GM12878 (cell line): ENCODE data around the gene FNDC11. TPM values are rescaled to one million over a fixed set of nuclear protein-coding genes. Genes with fewer than 3 reads are reported as not detected.

ENCODE experiments used
- BHLHE40 ChIP-seq, 2 experiments: fragments of 450-650 bp in 1 of 2; IDR thresholded peaks; 2 replicates each; pipeline ENCODE4 v1.6.1; 2011 to 2017; ENCODE audit warnings: low read depth in 2 of 2, borderline replicate concordance in 1 of 2, improper control_type of control experiment in 1 of 2, low read length in 1 of 2, mild to moderate bottlenecking in 1 of 2
- CBFB ChIP-seq: IDR thresholded peaks from 2 replicates; pipeline ENCODE4 v1.6.1; 2016; ENCODE audit warnings: antibody characterized with exemption, low read depth
- EZH2 ChIP-seq: IDR thresholded peaks from 2 replicates; pipeline ENCODE4 v1.6.1; 2012; ENCODE audit warnings: low read depth, mild to moderate bottlenecking, control low read depth, inconsistent platforms, low read length, borderline replicate concordance; ENCODE audit not compliant: control insufficient read depth
- GATAD2B ChIP-seq: fragments of 450-650 bp; conservative IDR thresholded peaks from 2 replicates; pipeline ENCODE4 v1.6.1; 2017; ENCODE audit warnings: low read depth, mild to moderate bottlenecking, moderate library complexity
- KLF5 ChIP-seq: fragments of 450-650 bp; IDR thresholded peaks from 2 replicates; pipeline ENCODE4 v1.6.1; 2014; ENCODE audit warnings: mild to moderate bottlenecking; ENCODE audit not compliant: partially characterized antibody
- MEF2B ChIP-seq: fragments of 450-650 bp; IDR thresholded peaks from 2 replicates; pipeline ENCODE4 v1.6.1; 2018; ENCODE audit warnings: mild to moderate bottlenecking, moderate library complexity; ENCODE audit not compliant: partially characterized antibody, poor library complexity, severe bottlenecking
- NBN ChIP-seq: fragments of 450-650 bp; IDR thresholded peaks from 2 replicates; pipeline ENCODE4 v1.6.1; 2016
- NFYB ChIP-seq: IDR thresholded peaks from 2 replicates; pipeline ENCODE4 v1.6.1; 2011; ENCODE audit warnings: low read depth, mild to moderate bottlenecking, low read length, improper control_type of control experiment, moderate library complexity; ENCODE audit not compliant: insufficient read depth
- NR2F1 ChIP-seq: fragments of 450-650 bp; conservative IDR thresholded peaks from 2 replicates; pipeline ENCODE4 v1.6.1; 2017; ENCODE audit warnings: mild to moderate bottlenecking
- PAX5 ChIP-seq: IDR thresholded peaks from 2 replicates; pipeline ENCODE4 v1.6.1; 2011; ENCODE audit warnings: low read depth, low read length, borderline replicate concordance
- POLR2AphosphoS2 ChIP-seq: IDR thresholded peaks from 2 replicates; pipeline ENCODE4 v1.6.1; 2011; ENCODE audit warnings: low read depth, mild to moderate bottlenecking, low read length, improper control_type of control experiment, moderate library complexity
- POU2F2 ChIP-seq: IDR thresholded peaks from 3 replicates; pipeline ENCODE4 v1.6.1; 2011; ENCODE audit warnings: low read depth, mild to moderate bottlenecking, low read length, borderline replicate concordance
- RBBP5 ChIP-seq: fragments of 200-600 bp; sonication (generic); conservative IDR thresholded peaks from 2 replicates; pipeline ENCODE4 v1.6.1; 2016
- TCF3 ChIP-seq: IDR thresholded peaks from 2 replicates; pipeline ENCODE4 v1.6.1; 2012; ENCODE audit warnings: low read depth, mild to moderate bottlenecking, low read length, borderline replicate concordance; ENCODE audit not compliant: insufficient read depth
- TCF7 ChIP-seq: IDR thresholded peaks from 2 replicates; pipeline ENCODE4 v1.6.1; 2014; ENCODE audit warnings: antibody characterized with exemption, borderline replicate concordance
- YBX1 ChIP-seq: fragments of 450-650 bp; IDR thresholded peaks from 2 replicates; pipeline ENCODE4 v1.6.1; 2016; ENCODE audit warnings: antibody characterized with exemption
- ZNF384 ChIP-seq: IDR thresholded peaks from 2 replicates; pipeline ENCODE4 v1.6.1; 2012; ENCODE audit warnings: low read depth, mild to moderate bottlenecking, low read length, improper control_type of control experiment, borderline replicate concordance
- polyA plus RNA-seq, 11 experiments: library from polyadenylated mRNA; depleted of rRNA in 4 of 11; unstranded in 6 of 11; stranded (reverse) in 5 of 11; fragments of >200 nt; fragmentation: Nextera tagmentation in 4 of 11; fragmentation: Illumina TruSeq in 1 of 11; extraction: Ambion mirVana in 4 of 11; extraction: Trizol in 1 of 11; gene quantifications; 1 replicate in 1 of 11; 2 replicates in 10 of 11; pipeline versions ENCODE4 v1.2.1 to v1.2.3, GENCODE V29; 2011 to 2016; ENCODE audit warnings: inconsistent platforms in 2 of 11, missing spikeins in 2 of 11, low read depth in 1 of 11
- total RNA-seq, 4 experiments: library from RNA; depleted of rRNA in 3 of 4; stranded (reverse); fragments of >200 nt in 3 of 4; fragmentation: Illumina TruSeq in 1 of 4; extraction: Trizol in 1 of 4; gene quantifications; 2 replicates each; pipeline versions ENCODE4 v1.2.1 to v1.2.3, GENCODE V29; 2013 to 2021
- TF ChIP-seq, protein P1 (sequence below): IDR thresholded peaks from 2 replicates; pipeline ENCODE4 v1.6.1; 2012; ENCODE audit warnings: improper control_type of control experiment, low read depth, low read length; ENCODE audit not compliant: insufficient replicate concordance
- TF ChIP-seq, protein P2 (sequence below): IDR thresholded peaks from 2 replicates; pipeline ENCODE4 v1.6.1; 2012; ENCODE audit warnings: low read depth, low read length, improper control_type of control experiment
- TF ChIP-seq, protein P3 (sequence below): IDR thresholded peaks from 2 replicates; pipeline ENCODE4 v1.6.1; 2012; ENCODE audit warnings: mild to moderate bottlenecking, low read depth, low read length

FNDC11 gene
- total and polyA plus RNA-seq, 10 of the 15 experiments (the other 5 are each of a cell fraction or from before 2014, with no cell fraction given) = 0.09 to 0.72 (median 0.34) TPM; not detected in 2

DNA sequence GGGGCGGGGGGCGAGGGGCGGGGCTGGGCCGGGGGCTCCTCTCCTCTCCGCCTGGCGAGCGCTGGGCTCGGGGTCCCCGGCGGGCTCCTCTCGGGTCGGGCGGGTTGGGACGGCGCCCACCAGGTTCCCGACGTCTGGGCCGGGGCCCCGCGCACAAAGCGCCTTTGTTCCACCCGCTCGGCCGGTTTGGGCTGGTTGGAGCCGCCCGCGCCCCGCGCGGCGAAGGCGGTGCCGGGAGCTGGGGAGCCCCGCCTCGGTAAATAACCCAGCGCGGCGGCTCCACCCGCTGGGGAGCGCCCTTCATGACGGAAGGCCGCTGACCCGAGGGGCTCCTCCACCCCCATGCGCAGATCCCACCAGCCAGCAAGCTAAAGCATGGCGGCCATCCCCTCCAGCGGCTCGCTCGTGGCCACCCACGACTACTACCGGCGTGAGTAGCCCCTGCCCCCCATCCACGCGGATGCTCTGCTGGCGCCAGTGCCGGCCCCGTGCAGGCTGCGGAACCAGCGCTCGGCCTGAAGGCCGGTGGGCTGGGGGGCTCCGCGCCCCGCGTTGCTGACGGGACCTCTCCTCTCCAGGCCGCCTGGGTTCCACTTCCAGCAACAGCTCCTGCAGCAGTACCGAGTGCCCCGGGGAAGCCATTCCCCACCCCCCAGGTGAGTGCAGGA, 32.9 kb upstream of the FNDC11 start (continued):
- TF ChIP-seq, protein P1, sequence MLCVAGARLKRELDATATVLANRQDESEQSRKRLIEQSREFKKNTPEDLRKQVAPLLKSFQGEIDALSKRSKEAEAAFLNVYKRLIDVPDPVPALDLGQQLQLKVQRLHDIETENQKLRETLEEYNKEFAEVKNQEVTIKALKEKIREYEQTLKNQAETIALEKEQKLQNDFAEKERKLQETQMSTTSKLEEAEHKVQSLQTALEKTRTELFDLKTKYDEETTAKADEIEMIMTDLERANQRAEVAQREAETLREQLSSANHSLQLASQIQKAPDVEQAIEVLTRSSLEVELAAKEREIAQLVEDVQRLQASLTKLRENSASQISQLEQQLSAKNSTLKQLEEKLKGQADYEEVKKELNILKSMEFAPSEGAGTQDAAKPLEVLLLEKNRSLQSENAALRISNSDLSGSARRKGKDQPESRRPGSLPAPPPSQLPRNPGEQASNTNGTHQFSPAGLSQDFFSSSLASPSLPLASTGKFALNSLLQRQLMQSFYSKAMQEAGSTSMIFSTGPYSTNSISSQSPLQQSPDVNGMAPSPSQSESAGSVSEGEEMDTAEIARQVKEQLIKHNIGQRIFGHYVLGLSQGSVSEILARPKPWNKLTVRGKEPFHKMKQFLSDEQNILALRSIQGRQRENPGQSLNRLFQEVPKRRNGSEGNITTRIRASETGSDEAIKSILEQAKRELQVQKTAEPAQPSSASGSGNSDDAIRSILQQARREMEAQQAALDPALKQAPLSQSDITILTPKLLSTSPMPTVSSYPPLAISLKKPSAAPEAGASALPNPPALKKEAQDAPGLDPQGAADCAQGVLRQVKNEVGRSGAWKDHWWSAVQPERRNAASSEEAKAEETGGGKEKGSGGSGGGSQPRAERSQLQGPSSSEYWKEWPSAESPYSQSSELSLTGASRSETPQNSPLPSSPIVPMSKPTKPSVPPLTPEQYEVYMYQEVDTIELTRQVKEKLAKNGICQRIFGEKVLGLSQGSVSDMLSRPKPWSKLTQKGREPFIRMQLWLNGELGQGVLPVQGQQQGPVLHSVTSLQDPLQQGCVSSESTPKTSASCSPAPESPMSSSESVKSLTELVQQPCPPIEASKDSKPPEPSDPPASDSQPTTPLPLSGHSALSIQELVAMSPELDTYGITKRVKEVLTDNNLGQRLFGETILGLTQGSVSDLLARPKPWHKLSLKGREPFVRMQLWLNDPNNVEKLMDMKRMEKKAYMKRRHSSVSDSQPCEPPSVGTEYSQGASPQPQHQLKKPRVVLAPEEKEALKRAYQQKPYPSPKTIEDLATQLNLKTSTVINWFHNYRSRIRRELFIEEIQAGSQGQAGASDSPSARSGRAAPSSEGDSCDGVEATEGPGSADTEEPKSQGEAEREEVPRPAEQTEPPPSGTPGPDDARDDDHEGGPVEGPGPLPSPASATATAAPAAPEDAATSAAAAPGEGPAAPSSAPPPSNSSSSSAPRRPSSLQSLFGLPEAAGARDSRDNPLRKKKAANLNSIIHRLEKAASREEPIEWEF = no peak
- TF ChIP-seq, protein P2, sequence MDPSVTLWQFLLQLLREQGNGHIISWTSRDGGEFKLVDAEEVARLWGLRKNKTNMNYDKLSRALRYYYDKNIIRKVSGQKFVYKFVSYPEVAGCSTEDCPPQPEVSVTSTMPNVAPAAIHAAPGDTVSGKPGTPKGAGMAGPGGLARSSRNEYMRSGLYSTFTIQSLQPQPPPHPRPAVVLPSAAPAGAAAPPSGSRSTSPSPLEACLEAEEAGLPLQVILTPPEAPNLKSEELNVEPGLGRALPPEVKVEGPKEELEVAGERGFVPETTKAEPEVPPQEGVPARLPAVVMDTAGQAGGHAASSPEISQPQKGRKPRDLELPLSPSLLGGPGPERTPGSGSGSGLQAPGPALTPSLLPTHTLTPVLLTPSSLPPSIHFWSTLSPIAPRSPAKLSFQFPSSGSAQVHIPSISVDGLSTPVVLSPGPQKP = no peak
- TF ChIP-seq EZH2 (no peak), CBFB (no peak), TCF3 (0 out of 2 replicates have a peak, but pooled peaks have one; percentile 4), ZNF384 (no peak), YBX1 (no peak), TCF7 (no peak), PAX5 (no peak), MEF2B (peak; percentile 54), BHLHE40 (IDR thresholded peaks at IDR 0.05; ENCODE audit: borderline replicate concordance in 1 of 2, low read depth in 2 of 2, low read length in 1 of 2) (peak in 1 of 2 experiments; percentile 11; a peak in 1 of 4 replicates), KLF5 (no peak), RBBP5 (no peak), POLR2AphosphoS2 (no peak), NR2F1 (peak; percentile 42; the same call in 1 of the 2 replicates), NFYB (no peak), POU2F2 (0 out of 3 replicates have a peak, but pooled peaks have one; percentile 5), GATAD2B (0 out of 2 replicates have a peak, but pooled peaks have one; percentile 31), NBN (0 out of 2 replicates have a peak, but pooled peaks have one; percentile 39)
- TF ChIP-seq, protein P3, sequence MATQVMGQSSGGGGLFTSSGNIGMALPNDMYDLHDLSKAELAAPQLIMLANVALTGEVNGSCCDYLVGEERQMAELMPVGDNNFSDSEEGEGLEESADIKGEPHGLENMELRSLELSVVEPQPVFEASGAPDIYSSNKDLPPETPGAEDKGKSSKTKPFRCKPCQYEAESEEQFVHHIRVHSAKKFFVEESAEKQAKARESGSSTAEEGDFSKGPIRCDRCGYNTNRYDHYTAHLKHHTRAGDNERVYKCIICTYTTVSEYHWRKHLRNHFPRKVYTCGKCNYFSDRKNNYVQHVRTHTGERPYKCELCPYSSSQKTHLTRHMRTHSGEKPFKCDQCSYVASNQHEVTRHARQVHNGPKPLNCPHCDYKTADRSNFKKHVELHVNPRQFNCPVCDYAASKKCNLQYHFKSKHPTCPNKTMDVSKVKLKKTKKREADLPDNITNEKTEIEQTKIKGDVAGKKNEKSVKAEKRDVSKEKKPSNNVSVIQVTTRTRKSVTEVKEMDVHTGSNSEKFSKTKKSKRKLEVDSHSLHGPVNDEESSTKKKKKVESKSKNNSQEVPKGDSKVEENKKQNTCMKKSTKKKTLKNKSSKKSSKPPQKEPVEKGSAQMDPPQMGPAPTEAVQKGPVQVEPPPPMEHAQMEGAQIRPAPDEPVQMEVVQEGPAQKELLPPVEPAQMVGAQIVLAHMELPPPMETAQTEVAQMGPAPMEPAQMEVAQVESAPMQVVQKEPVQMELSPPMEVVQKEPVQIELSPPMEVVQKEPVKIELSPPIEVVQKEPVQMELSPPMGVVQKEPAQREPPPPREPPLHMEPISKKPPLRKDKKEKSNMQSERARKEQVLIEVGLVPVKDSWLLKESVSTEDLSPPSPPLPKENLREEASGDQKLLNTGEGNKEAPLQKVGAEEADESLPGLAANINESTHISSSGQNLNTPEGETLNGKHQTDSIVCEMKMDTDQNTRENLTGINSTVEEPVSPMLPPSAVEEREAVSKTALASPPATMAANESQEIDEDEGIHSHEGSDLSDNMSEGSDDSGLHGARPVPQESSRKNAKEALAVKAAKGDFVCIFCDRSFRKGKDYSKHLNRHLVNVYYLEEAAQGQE = no peak
